GM12892 (cell line): ENCODE data around the gene TFB1M.

Source experiments
- POLR2A ChIP-seq: IDR thresholded peaks from 2 replicates; pipeline ENCODE4 v1.6.1; 2011; ENCODE audit warnings: low read depth, low read length, control low read depth
- POLR2AphosphoS5 ChIP-seq: IDR thresholded peaks from 2 replicates; pipeline ENCODE4 v1.6.1; 2011; ENCODE audit warnings: low read depth, low read length, control low read depth
- TAF1 ChIP-seq: IDR thresholded peaks from 2 replicates; pipeline ENCODE4 v1.6.1; 2011; ENCODE audit warnings: low read depth, mild to moderate bottlenecking, control low read depth, low read length, borderline replicate concordance

DNA sequence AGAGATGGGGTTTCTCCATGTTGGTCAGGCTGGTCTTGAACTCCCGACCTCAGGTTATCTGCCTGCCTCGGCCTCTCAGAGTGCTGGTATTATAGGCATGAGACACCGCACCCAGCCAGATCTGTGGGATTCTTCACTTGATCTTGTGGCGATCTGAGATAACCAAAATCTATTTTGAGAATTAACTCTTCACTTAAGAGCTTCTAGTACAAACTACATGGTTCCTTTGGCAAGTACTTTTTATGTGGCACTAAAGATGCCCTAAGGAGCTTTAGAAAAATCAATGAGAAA, 37.8 kb upstream of the TFB1M start:
- TF ChIP-seq POLR2A = no peak
- TF ChIP-seq POLR2AphosphoS5 = no peak
- no peak for TF ChIP-seq TAF1
